Bronchial epithelial cell (primary cell): Measurements from ENCODE around the gene LIMD2. TPM values are rescaled to one million over a fixed set of nuclear protein-coding genes. Genes with fewer than 3 reads are reported as not detected.

Experiments
- DNase-seq: peaks from one replicate; pipeline ENCODE4 v3.0.0-alpha.2; 2010; ENCODE audit warnings: low read depth
- FAIRE-seq: peaks from 2 replicates; lab custom pipeline; 2011; peaks lifted over from hg19 to GRCh38; lab: Jason Lieb, UNC
- H3K27me3 ChIP-seq: 2 replicates; pipeline ENCODE4 v1.5.1; 2011; ENCODE audit warnings: low read length; ENCODE audit not compliant: control insufficient read depth, insufficient read depth
- H3K36me3 ChIP-seq: 2 replicates; pipeline ENCODE4 v1.5.1; 2011; ENCODE audit warnings: low read length; ENCODE audit not compliant: control insufficient read depth, insufficient read depth
- H3K4me3 ChIP-seq: 2 replicates; pipeline ENCODE4 v1.5.1; 2011; ENCODE audit warnings: mild to moderate bottlenecking, low read depth, low read length, control low read depth
- total RNA-seq: library from RNA; depleted of rRNA; stranded (reverse); fragments of >200 nt; gene quantifications from 2 replicates; pipeline ENCODE4 v1.2.1, GENCODE V29; 2014
- TF ChIP-seq, protein P1 (sequence below): IDR thresholded peaks from 2 replicates; pipeline ENCODE4 v1.5.1; 2011; ENCODE audit warnings: mild to moderate bottlenecking, moderate library complexity, low read length, control low read depth, inconsistent platforms; ENCODE audit not compliant: insufficient read depth, severe bottlenecking

LIMD2 gene
- total RNA-seq, 1 donor from 2014 or later, result 0.53 TPM

DNA sequence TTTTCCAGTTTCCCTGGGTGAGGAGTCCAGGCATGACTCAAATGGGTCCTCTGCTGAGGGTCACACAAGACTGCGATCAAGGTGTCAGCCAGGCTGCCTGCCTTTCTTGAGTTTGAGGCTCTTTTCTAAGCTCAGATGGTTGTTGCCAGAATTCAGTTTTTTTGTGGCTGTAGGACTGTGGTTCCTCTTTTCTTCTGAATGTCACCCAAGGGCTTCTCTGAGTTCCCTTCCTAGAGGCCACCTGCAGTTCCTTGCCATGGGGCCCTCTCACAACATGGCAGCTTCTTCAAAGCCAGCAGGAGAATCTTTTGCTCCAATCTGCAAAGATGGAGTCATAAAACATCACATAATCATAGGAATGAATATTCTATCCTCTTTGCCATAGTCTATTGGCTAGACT is 17.5 kb downstream of the LIMD2 start:
- no peaks in the 10 kb centered on the region for H3K27me3 ChIP-seq
- DNase-seq, result no peak
- TF ChIP-seq, protein P1, sequence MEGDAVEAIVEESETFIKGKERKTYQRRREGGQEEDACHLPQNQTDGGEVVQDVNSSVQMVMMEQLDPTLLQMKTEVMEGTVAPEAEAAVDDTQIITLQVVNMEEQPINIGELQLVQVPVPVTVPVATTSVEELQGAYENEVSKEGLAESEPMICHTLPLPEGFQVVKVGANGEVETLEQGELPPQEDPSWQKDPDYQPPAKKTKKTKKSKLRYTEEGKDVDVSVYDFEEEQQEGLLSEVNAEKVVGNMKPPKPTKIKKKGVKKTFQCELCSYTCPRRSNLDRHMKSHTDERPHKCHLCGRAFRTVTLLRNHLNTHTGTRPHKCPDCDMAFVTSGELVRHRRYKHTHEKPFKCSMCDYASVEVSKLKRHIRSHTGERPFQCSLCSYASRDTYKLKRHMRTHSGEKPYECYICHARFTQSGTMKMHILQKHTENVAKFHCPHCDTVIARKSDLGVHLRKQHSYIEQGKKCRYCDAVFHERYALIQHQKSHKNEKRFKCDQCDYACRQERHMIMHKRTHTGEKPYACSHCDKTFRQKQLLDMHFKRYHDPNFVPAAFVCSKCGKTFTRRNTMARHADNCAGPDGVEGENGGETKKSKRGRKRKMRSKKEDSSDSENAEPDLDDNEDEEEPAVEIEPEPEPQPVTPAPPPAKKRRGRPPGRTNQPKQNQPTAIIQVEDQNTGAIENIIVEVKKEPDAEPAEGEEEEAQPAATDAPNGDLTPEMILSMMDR, result no peak
- no peak for FAIRE-seq
- no peak overlapping the region for H3K4me3 ChIP-seq
- H3K36me3 ChIP-seq, result peaks cover 3% of the 10 kb centered on the region

DNA sequence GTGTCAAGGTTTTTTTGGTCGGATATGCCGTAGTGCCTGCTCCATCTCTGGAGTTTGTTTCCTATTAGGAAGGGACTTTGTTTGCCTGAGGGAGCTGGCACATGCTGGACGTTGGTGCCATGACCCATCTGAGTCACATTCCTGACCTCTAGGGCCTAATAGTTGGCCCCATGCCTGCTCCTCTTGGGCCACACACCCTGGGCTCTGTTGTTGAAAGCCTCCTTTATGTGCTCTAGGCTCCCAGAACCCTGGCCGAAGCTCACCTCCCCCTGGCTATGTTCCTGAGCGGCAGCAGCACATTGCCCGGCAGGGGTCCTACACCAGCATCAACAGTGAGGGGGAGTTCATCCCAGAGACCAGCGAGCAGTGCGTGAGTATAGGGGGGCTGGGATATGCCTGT is 18.4 kb downstream of the LIMD2 start:
- Histone ChIP-seq H3K4me3 (no peak overlapping the region), H3K27me3 (no peaks in the 10 kb centered on the region), H3K36me3 (peaks cover 3% of the 10 kb centered on the region)
- DNase-seq (no peak), FAIRE-seq (no peak)
- TF ChIP-seq, protein P1, result no peak

DNA sequence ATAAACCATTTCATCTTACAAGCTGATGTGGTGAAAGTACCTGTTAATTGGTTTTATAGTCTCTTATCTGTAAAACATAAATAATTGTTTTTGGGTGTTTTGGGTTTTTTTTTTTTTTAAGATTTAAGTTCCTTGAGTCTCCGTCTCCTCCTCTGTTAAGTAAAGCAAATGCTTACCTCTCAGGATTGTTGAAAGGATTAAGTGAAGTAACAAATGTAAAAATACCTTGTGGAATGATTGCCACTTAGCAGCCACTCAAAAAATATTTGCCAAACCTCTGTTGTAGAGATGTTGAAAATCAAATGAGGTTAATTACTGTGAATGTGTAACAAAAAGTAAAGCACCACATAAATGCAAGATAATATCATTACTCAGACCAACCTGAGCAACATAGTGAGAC is 19.2 kb downstream of the LIMD2 start:
- FAIRE-seq (no peak), DNase-seq (no peak)
- Histone ChIP-seq H3K36me3 (peaks cover 3% of the 10 kb centered on the region), H3K4me3 (no peak overlapping the region), H3K27me3 (no peaks in the 10 kb centered on the region)
- TF ChIP-seq, protein P1, result no peak

DNA sequence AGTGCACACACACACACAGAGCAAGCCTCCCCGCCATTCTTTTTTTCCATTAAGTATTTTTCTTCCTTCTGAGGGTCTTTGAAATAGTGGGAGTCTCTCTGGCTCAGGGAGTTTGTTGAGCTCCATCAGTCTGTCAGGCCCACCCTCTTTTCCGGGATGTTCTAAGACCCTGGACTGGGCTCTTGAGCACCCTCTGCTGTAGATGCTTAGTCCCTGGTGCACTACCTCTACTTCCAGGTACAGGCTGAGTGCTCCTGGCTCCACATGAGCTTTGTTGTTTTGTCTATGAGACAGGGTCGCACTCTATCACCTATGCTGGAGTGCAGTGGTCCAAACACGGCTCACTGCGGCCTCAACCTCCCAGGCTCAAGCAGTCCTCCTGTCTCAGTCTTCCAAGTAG is 20.7 kb downstream of the LIMD2 start:
- TF ChIP-seq, protein P1, result peak; percentile 8
- Histone ChIP-seq H3K4me3 (no peak overlapping the region), H3K27me3 (no peaks in the 10 kb centered on the region), H3K36me3 (peaks cover 3% of the 10 kb centered on the region)
- no peak for FAIRE-seq
- no peak for DNase-seq

DNA sequence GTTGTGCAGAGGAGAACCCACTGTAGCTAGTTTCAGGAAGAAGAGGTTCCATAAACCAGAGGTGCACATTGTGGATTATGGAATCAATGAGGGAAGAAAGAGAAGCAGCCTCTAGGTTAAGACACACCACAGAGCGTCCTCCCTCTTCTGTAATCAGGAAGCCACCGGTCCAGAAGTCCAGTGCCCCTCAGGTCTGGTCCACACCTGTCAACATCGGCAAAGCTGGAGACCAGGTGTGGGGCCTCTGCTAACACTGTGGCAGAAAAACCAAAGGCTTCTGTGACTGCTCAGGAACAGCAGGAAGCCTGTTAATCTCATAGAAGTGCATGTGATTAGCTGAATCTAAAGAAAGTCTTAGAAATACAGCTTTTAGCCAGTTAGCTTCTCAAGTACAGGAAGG is 23.3 kb downstream of the LIMD2 start:
- FAIRE-seq (no peak), DNase-seq (no peak)
- H3K36me3 ChIP-seq, result peaks cover 2% of the 10 kb centered on the region
- TF ChIP-seq, protein P1, result no peak
- H3K4me3 ChIP-seq, result no peak overlapping the region
- H3K27me3 ChIP-seq, result no peaks in the 10 kb centered on the region

DNA sequence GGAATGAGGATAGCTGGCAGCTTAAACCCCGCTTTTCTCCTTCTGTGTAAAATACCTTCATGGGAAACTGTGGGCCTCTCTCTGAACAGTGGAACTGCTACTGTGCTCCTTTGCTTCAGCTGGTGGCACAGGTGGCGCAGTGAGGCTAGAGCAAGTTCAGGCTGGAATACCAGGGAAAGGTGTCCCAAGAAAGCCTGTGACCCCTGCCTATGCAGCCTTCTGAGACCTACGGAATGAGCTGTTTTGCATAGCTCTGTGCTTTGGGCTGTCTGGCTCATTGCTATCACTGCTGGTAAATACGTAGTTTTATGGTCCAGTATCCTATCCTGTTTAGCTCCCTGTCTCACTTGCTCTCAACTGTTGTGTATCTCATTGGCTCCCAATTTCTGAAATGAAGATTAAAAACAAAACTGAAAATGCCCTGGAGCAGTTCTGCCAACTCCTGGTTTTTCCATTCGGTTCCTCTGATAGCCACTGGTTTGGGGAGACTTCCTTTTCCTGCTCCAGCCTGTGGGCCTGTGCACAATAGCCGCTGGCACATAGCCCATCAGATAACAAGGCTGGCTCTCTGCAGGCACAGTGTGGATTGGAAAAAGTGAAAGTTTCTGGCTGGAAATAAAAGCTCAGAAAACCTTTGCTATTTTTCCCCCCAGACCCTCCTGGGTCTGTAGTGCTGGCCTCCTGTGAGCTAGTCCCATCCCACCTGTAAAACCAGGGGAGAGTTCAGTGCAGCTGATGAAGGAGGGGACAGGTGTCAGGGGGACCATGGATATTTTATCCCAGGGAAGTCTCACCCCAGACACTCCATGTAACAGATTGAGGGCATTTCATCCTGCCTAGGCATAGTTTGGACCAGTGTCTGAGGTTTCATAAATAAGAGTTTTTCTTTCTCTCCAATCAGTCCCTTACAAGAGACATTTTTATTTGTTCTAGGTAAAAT is 24.0 kb downstream of the LIMD2 start:
- Histone ChIP-seq H3K27me3 (no peaks in the 10 kb centered on the region), H3K36me3 (no peaks in the 10 kb centered on the region), H3K4me3 (no peak overlapping the region)
- TF ChIP-seq, protein P1, result no peak
- FAIRE-seq (no peak), DNase-seq (peak; percentile 81)
